GM03348 (cell line): ENCODE data around the gene TMEM79.
"Not testable (repeated sequence)": the region's sequence is repeated elsewhere in the genome, so short reads cannot be mapped to it uniquely, and the experiment has no call there.

Source experiments
- DNase-seq: peaks from one replicate; pipeline ENCODE4 v3.0.0; 2012; ENCODE audit warnings: low spot score

The TMEM79 gene

GRCh38 chr1:156303241-156303640 lies 19.1 kb downstream of the TMEM79 start:
- no peak for DNase-seq

- DNase-seq: no peak
Measured at GRCh38 chr1:156305215-156305614, 21.1 kb downstream of the TMEM79 start.

GRCh38 chr1:156308078-156308477 lies 24.0 kb downstream of the TMEM79 start:
- peak; percentile 41 for DNase-seq

DNA sequence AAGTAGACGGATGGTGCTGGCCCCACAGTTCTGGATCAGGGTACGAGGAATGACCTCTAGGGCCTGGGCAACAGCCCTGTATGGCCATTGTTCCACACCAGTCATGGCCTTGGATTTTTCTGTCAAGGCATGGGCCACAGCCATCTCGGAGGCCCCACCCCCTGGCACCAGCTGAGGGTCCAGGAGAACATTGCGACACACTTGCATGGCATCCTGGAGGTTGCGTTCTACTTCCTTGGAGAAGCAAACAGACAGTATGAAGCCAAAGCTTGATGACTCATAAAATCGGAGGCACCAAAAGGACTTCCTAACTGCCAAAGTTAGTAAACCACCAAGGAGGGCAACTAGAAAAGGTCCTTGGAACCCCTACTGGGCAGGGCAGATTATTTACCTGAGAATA lies 26.8 kb downstream of the TMEM79 start:
- peak; percentile 27 for DNase-seq

GRCh38 chr1:156316909-156317308 lies 32.8 kb downstream of the TMEM79 start:
- DNase-seq: no peak

DNA sequence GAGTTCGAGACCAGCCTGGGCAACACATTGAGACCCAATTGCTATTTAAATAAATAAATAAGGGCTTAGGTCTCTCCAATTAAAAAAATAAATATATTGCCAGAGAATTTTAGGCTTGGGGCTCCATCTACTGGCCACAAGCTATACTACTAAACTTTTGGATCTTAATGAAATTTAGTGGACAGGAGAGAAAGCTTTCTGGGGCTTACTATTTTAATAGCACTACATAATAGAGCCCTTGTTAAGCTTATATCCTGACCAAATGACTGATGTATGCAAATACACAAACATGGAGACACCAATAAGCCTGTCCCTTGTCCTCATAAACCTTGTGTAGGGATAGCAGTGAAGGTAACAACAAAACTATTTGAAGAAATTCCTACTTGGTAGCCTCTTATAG lies 35.5 kb downstream of the TMEM79 start:
- DNase-seq: peak; percentile 51

GRCh38 chr1:156320560-156320959 lies 36.4 kb downstream of the TMEM79 start:
- no peak for DNase-seq

DNA sequence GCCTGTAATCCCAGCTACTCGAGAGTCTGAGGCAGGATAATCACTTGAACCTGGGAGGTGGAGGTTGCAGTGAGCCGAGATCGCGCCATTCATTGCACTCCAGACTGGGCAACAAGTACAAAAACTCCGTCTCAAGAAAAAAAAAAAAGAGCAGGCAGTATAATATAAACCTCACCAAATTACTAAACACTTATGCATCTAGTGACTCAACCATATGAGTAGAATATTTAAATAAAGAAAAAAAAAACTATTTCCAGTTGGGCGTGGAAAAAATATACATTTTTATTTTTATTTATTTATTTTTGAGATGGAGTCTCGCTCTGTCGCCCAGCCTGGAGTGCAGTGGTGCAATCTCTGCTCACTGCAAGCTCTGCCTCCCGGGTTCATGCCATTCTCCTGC lies 39.1 kb downstream of the TMEM79 start:
- not testable (repeated sequence) for DNase-seq

DNA sequence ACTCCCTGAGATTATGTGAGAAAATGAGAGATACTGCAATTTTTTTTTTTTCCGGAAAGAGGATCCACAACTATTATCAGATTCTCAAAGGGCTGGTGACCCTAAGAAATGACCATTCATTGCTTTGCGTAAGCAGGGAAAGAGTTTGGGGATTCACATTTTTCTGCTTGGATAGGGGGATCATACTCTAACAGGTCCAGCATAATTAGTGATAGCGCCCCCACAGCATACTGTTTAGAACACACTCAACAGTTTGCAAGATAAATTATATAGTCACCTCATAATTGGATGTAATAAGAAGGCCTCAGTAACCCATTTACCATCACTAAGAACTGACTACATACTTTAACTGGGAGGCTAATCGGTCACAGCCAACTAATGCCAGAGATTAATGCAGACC lies 52.1 kb downstream of the TMEM79 start:
- DNase-seq: no peak

GRCh38 chr1:156337052-156337887 lies 53.1 kb downstream of the TMEM79 start:
- peak; percentile 13 for DNase-seq

GRCh38 chr1:156337888-156338179 lies 53.7 kb downstream of the TMEM79 start:
- no peak for DNase-seq

DNA sequence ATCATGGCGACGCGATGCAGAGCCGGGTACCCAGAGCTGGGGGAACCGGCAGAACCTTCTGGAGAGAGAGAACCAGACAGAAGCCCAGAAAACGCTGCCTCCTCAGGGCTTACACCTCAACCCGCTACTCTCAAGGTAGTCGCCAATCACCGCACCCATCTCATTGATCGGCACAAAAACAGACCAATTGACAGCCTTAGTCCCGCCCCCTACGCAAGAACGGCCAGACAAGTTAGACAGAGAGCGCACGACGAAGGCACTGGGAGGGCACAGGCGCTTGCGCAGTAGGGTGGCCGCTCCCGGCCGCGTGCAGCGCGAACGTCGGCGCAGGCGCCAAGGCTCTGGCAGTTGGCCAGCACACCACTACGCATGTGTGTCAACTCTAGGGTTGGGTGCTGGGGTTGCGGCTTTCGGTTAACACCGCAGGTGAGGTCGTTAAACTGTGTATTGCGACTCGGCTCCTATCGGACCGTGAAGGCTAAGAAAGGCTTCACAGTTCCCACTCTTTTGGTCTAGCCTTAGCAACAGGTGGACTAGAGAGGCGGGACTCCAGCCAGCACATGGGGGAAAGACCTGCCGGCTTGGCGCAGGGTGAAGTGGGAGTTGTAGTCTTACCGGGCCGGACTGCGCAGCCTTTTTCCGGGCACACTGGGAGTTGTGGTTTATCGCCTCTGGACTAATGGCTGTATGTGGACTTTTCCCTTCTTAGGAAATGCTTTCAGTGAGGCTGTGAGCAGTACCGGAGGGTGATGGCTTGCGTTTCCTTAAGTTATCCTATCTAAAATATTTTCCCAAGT lies 54.3 kb downstream of the TMEM79 start, which contains the start of the genes CCT3 and TSACC:
Gene CCT3, minus strand, starts transcription at position 113 of the 797 bp plus-strand sequence. Its CDS starts 108 bp downstream, at position 5.
Gene TSACC, plus strand, starts transcription at position 347 of the 797 bp plus-strand sequence. CDS start 1,232 bp downstream, outside the sequence.
- peak; percentile 99 for DNase-seq
